Keratinocyte (primary cell): ENCODE results near the gene SREBF1. TPM values are rescaled to one million over a fixed set of nuclear protein-coding genes. Genes with fewer than 3 reads are reported as not detected.
A peak's percentile ranks its signal among the peaks of the same experiment; 100 is the strongest.

Source experiments
- DNase-seq: peaks from one replicate; pipeline ENCODE4 v3.0.0-alpha.2; 2011; ENCODE audit warnings: low read depth, missing footprints, low spot score
- FAIRE-seq: peaks from 2 replicates; lab custom pipeline; 2011; peaks lifted over from hg19 to GRCh38; lab: Jason Lieb, UNC
- H2AFZ ChIP-seq: 2 replicates; pipeline ENCODE4 v1.6.0; 2012; ENCODE audit warnings: low read length, control low read depth, inconsistent platforms; ENCODE audit not compliant: control insufficient read depth
- H3K27ac ChIP-seq: 2 replicates; pipeline ENCODE4 v1.5.1; 2011; ENCODE audit warnings: low read length; ENCODE audit not compliant: control insufficient read depth, insufficient read depth
- H3K27me3 ChIP-seq: 3 replicates; pipeline ENCODE4 v1.6.0; 2011; ENCODE audit warnings: low read length; ENCODE audit not compliant: control insufficient read depth, insufficient read depth; ENCODE audit errors: extremely low read depth
- H3K36me3 ChIP-seq, 2 experiments: 2 replicates in 1 of 2; 3 replicates in 1 of 2; pipeline ENCODE4 v1.5.1; 2011; ENCODE audit warnings: low read length in 2 of 2, mild to moderate bottlenecking in 1 of 2; ENCODE audit not compliant: control insufficient read depth in 2 of 2, insufficient read depth in 2 of 2; ENCODE audit errors: extremely low read depth in 1 of 2
- H3K4me1 ChIP-seq: 3 replicates; pipeline ENCODE4 v1.5.1; 2011; ENCODE audit warnings: low read length; ENCODE audit not compliant: control insufficient read depth, insufficient read depth; ENCODE audit errors: extremely low read depth
- H3K4me2 ChIP-seq: 3 replicates; pipeline ENCODE4 v1.6.0; 2011; ENCODE audit warnings: low read depth, low read length; ENCODE audit not compliant: control insufficient read depth, insufficient read depth; ENCODE audit errors: extremely low read depth
- H3K4me3 ChIP-seq, 3 experiments: fragments of 200-600 bp in 1 of 3; sonication (generic) in 1 of 3; 2 replicates in 2 of 3; 3 replicates in 1 of 3; pipeline ENCODE4 v1.5.1; 2011 to 2016; ENCODE audit warnings: low read length in 3 of 3, mild to moderate bottlenecking in 3 of 3, control low read depth in 2 of 3, inconsistent platforms in 1 of 3, low read depth in 1 of 3, mixed read lengths in 1 of 3, mixed run types in 1 of 3, moderate library complexity in 1 of 3; ENCODE audit not compliant: control insufficient read depth in 2 of 3, insufficient read depth in 2 of 3; ENCODE audit errors: extremely low read depth in 1 of 3
- H3K79me2 ChIP-seq: 2 replicates; pipeline ENCODE4 v1.6.0; 2012; ENCODE audit warnings: low read length; ENCODE audit not compliant: control insufficient read depth, insufficient read depth
- H3K9ac ChIP-seq: 3 replicates; pipeline ENCODE4 v1.6.0; 2011; ENCODE audit warnings: low read length; ENCODE audit not compliant: control insufficient read depth, insufficient read depth; ENCODE audit errors: extremely low read depth
- H3K9me1 ChIP-seq: 3 replicates; pipeline ENCODE4 v1.6.0; 2011; ENCODE audit warnings: low read length; ENCODE audit not compliant: control insufficient read depth, insufficient read depth; ENCODE audit errors: extremely low read depth
- H3K9me3 ChIP-seq: 2 replicates; pipeline ENCODE4 v1.5.1; 2012; ENCODE audit warnings: low read depth, low read length; ENCODE audit not compliant: control insufficient read depth
- H4K20me1 ChIP-seq: 3 replicates; pipeline ENCODE4 v1.6.0; 2011; ENCODE audit warnings: low read length; ENCODE audit not compliant: control insufficient read depth, insufficient read depth; ENCODE audit errors: extremely low read depth
- CTCF ChIP-seq, 3 experiments: IDR thresholded peaks in 1 of 3; conservative IDR thresholded peaks in 1 of 3; optimal IDR thresholded peaks in 1 of 3; 2 replicates in 2 of 3; 3 replicates in 1 of 3; pipeline versions ENCODE3 to v1.5.1; 2011; ENCODE audit warnings: low read length in 3 of 3, mild to moderate bottlenecking in 3 of 3, moderate library complexity in 2 of 3, control low read depth in 1 of 3, inconsistent platforms in 1 of 3; ENCODE audit not compliant: insufficient read depth in 2 of 3; ENCODE audit errors: extremely low read depth in 1 of 3
- EZH2 ChIP-seq: IDR thresholded peaks from one replicate; pipeline ENCODE4 v1.6.1; 2012; ENCODE audit warnings: inconsistent platforms, mild to moderate bottlenecking, low read length, moderate library complexity
- dilution Hi-C: fragments of 300-500 bp; cut with MboI; formaldehyde crosslinking; loops from one replicate; pipeline ENCODE4 v1.7.0; 2020; ENCODE audit warnings: low sequenced_read_pairs; ENCODE audit not compliant: extremely low pct_ligation_motif_present
- polyA plus RNA-seq, 5 experiments: library from polyadenylated mRNA; depleted of rRNA in 3 of 5; stranded (reverse) in 3 of 5; stranded (forward) in 1 of 5; unstranded in 1 of 5; fragments of >200 nt; gene quantifications; 1 replicate in 1 of 5; 2 replicates in 3 of 5; 3 replicates in 1 of 5; pipeline versions ENCODE4 v1.2.1 to v1.2.3, GENCODE V29; 2011 to 2012; ENCODE audit warnings: missing spikeins in 2 of 5, low read depth in 1 of 5, low replicate concordance in 1 of 5

The SREBF1 gene
- polyA plus RNA-seq, 1 donor (not counting 4 experiments of a cell fraction or from before 2014, with no cell fraction given), result 51.7 TPM

GRCh38 chr17:17832032-17832363, 4.8 kb downstream of the SREBF1 start:
- no peak for TF ChIP-seq CTCF (optimal IDR thresholded peaks at IDR 0.05 in 1 of 3, IDR thresholded peaks at IDR 0.05 in 1 of 3, conservative IDR thresholded peaks at IDR 0.05 in 1 of 3; ENCODE audit: extremely low read depth in 1 of 3, insufficient read depth in 2 of 3, low read length in 3 of 3)
- TF ChIP-seq EZH2, result no peak
- H3K36me3 ChIP-seq, result peaks cover 18 to 41% of the 10 kb centered on the region in 2 experiments
- DNase-seq (no peak), FAIRE-seq (no peak)
- H3K9me3 ChIP-seq, result no peaks in the 10 kb centered on the region
- peaks cover 3% of the 10 kb centered on the region for H3K9me1 ChIP-seq
- peak overlapping the region; percentile 2 for H3K4me2 ChIP-seq
- no peak overlapping the region for H3K27ac ChIP-seq
- H3K4me1 ChIP-seq, result peaks cover 32% of the 10 kb centered on the region
- dilution Hi-C loops, result no loop called here
- no peak overlapping the region for H2AFZ ChIP-seq
- no peak overlapping the region for H3K4me3 ChIP-seq
- H4K20me1 ChIP-seq, result peaks cover 32% of the 10 kb centered on the region
- H3K9ac ChIP-seq, result peak overlapping the region; percentile 9
- H3K79me2 ChIP-seq, result peaks cover 91% of the 10 kb centered on the region
- no peaks in the 10 kb centered on the region for H3K27me3 ChIP-seq

DNA sequence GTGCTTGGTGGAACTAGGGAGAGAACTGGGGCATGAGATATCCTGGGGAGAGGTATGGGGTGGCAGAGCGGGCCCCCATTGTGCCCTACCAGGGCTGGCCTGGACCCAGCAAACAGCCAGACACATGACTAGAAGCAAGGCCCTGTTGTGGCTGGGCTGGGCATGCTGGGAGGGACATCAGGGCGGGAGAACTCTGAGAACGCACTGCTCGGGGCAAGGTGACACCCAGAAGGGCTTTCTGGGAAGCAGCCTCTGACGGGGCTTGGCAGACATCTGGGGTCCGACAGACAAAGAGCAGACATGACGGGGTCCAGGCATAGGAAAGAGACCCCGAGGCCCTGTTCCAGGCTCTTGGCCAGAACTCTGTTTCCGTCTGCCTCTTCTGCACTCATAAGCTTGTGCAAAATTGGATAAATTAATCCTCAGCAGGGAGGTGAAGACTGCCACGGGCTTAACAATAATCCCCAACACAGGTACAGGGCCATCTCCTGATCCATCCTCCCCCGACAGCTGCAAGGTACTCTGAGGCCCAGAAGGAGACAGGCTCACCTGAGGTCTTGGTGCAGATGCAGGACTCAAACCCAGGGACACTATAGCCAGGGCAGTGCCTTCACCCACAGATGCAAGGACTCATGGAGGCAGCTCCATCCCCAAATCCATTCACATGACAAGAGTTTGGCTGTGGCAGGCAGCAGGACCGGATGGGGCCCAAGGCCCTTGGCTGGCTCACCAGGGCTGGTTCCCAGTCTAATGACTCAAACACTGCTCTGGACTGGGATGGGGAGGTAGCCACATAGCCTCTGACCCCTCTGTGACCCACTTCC, 5.4 kb downstream of the SREBF1 start:
- no peak for TF ChIP-seq EZH2
- no peak for TF ChIP-seq CTCF (optimal IDR thresholded peaks at IDR 0.05 in 1 of 3, IDR thresholded peaks at IDR 0.05 in 1 of 3, conservative IDR thresholded peaks at IDR 0.05 in 1 of 3; ENCODE audit: extremely low read depth in 1 of 3, insufficient read depth in 2 of 3, low read length in 3 of 3)
- H3K9ac ChIP-seq, result peak overlapping the region; percentile 9
- no peaks in the 10 kb centered on the region for H3K9me3 ChIP-seq
- H3K79me2 ChIP-seq, result peaks cover 94% of the 10 kb centered on the region
- no peak overlapping the region for H3K4me2 ChIP-seq
- peaks cover 32% of the 10 kb centered on the region for H4K20me1 ChIP-seq
- peaks cover 5% of the 10 kb centered on the region for H3K9me1 ChIP-seq
- H2AFZ ChIP-seq, result no peak overlapping the region
- dilution Hi-C loops, result no loop called here
- H3K4me3 ChIP-seq, result no peak overlapping the region
- peaks cover 18 to 41% of the 10 kb centered on the region in 2 experiments for H3K36me3 ChIP-seq
- DNase-seq, result no peak
- FAIRE-seq, result no peak
- peaks cover 37% of the 10 kb centered on the region for H3K4me1 ChIP-seq
- no peaks in the 10 kb centered on the region for H3K27me3 ChIP-seq
- no peak overlapping the region for H3K27ac ChIP-seq
